OCI-LY1 (cell line): ENCODE measurements around the gene SSNA1.

Source experiments
- H2AFZ ChIP-seq: fragments of 200-600 bp; sonication (generic), shearing (Covaris generic); 2 replicates; pipeline ENCODE4 v1.6.0; 2014; ENCODE audit warnings: antibody characterized with exemption, mild to moderate bottlenecking, low read length
- H3F3A ChIP-seq: fragments of 200-600 bp; sonication (generic), shearing (Covaris generic); 2 replicates; pipeline ENCODE4 v1.6.0; 2014; ENCODE audit warnings: mild to moderate bottlenecking, antibody characterized with exemption, low read length, moderate library complexity; ENCODE audit not compliant: insufficient read depth
- H3K27ac ChIP-seq: fragments of 200-600 bp; sonication (generic); 2 replicates; pipeline ENCODE4 v1.5.1; 2014; ENCODE audit warnings: low read length, mixed run types, mild to moderate bottlenecking, low read depth; ENCODE audit not compliant: poor library complexity, severe bottlenecking
- H3K27me3 ChIP-seq: fragments of 200-600 bp; sonication (generic); 2 replicates; pipeline ENCODE4 v1.6.0; 2014; ENCODE audit warnings: antibody characterized with exemption, mild to moderate bottlenecking, low read length, moderate library complexity; ENCODE audit not compliant: insufficient read depth
- H3K36me3 ChIP-seq: fragments of 200-600 bp; sonication (generic); 2 replicates; pipeline ENCODE4 v1.6.1; 2014; ENCODE audit warnings: mild to moderate bottlenecking, antibody characterized with exemption, low read length, moderate library complexity, mixed read lengths; ENCODE audit not compliant: insufficient read depth
- H3K4me1 ChIP-seq: fragments of 200-600 bp; sonication (generic); 2 replicates; pipeline ENCODE4 v1.5.1; 2014; ENCODE audit warnings: mild to moderate bottlenecking, low read length, moderate library complexity; ENCODE audit not compliant: insufficient read depth, severe bottlenecking
- H3K4me2 ChIP-seq: fragments of 200-600 bp; sonication (generic), shearing (Covaris generic); 2 replicates; pipeline ENCODE4 v1.6.1; 2014; ENCODE audit warnings: low read length
- H3K4me3 ChIP-seq: fragments of 200-600 bp; sonication (generic); 2 replicates; pipeline ENCODE4 v1.5.1; 2014; ENCODE audit warnings: low read length, low read depth, mild to moderate bottlenecking, mixed read lengths; ENCODE audit not compliant: poor library complexity, severe bottlenecking
- H3K79me2 ChIP-seq: fragments of 200-600 bp; shearing (Covaris generic); 2 replicates; pipeline ENCODE4 v1.6.1; 2016; ENCODE audit warnings: mixed run types, low read length, mixed read lengths; ENCODE audit not compliant: insufficient read depth
- H3K9ac ChIP-seq: fragments of 200-600 bp; sonication (generic), shearing (Covaris generic); 2 replicates; pipeline ENCODE4 v1.6.1; 2014; ENCODE audit warnings: mild to moderate bottlenecking, low read length, mixed read lengths
- H3K9me2 ChIP-seq: fragments of 200-600 bp; sonication (generic), shearing (Covaris generic); 2 replicates; pipeline ENCODE4 v1.6.1; 2014; ENCODE audit warnings: low read depth, mild to moderate bottlenecking, low read length, mixed read lengths
- H3K9me3 ChIP-seq: fragments of 200-600 bp; shearing (Covaris generic); 2 replicates; pipeline ENCODE4 v1.6.1; 2014; ENCODE audit warnings: low read length, mixed read lengths
- H4K20me1 ChIP-seq: fragments of 200-600 bp; sonication (generic), shearing (Covaris generic); 2 replicates; pipeline ENCODE4 v1.6.0; 2016; ENCODE audit warnings: mild to moderate bottlenecking, low read length; ENCODE audit not compliant: insufficient read depth
- CTCF ChIP-seq: fragments of 200-600 bp; sonication (generic), shearing (Covaris generic); IDR thresholded peaks from 2 replicates; pipeline ENCODE4 v1.5.1; 2017; ENCODE audit warnings: mild to moderate bottlenecking, antibody characterized with exemption, low read length, moderate library complexity, mixed read lengths
- EZH2 ChIP-seq: fragments of 200-600 bp; sonication (generic), shearing (Covaris generic); IDR thresholded peaks from 2 replicates; pipeline ENCODE4 v1.8.0; 2017; ENCODE audit warnings: borderline replicate concordance, mixed run types, mild to moderate bottlenecking, antibody characterized with exemption, low read length, moderate library complexity, mixed read lengths

The SSNA1 gene

GRCh38 chr9:137188086-137188489, 388 bp upstream of the SSNA1 start:
- Histone ChIP-seq H3K9me2 (no peaks in the 10 kb centered on the region), H2AFZ (no peak overlapping the region), H3K27me3 (no peaks in the 10 kb centered on the region), H3F3A (no peaks in the 10 kb centered on the region), H4K20me1 (no peaks in the 10 kb centered on the region), H3K4me1 (peaks cover 30% of the 10 kb centered on the region), H3K36me3 (peaks cover 25% of the 10 kb centered on the region), H3K9me3 (no peaks in the 10 kb centered on the region), H3K4me3 (peak overlapping the region; percentile 72), H3K79me2 (peaks cover 4% of the 10 kb centered on the region), H3K9ac (peak overlapping the region; percentile 69), H3K4me2 (peak overlapping the region; percentile 89), H3K27ac (no peak overlapping the region)
- TF ChIP-seq EZH2, result no peak
- TF ChIP-seq CTCF, result no peak

- Histone ChIP-seq H3K4me2 (peak overlapping the region; percentile 68), H3F3A (no peaks in the 10 kb centered on the region), H3K9me3 (no peaks in the 10 kb centered on the region), H2AFZ (no peak overlapping the region), H3K9ac (peak overlapping the region; percentile 69), H3K4me3 (peak overlapping the region; percentile 72), H3K36me3 (peaks cover 15% of the 10 kb centered on the region), H3K27me3 (0 out of 2 replicates have a peak, but pooled peaks cover 4% of the 10 kb centered on the region), H3K9me2 (no peaks in the 10 kb centered on the region), H3K79me2 (peaks cover 4% of the 10 kb centered on the region), H3K27ac (peak overlapping the region; percentile 55), H4K20me1 (no peaks in the 10 kb centered on the region), H3K4me1 (peaks cover 30% of the 10 kb centered on the region)
- TF ChIP-seq CTCF, result no peak
- TF ChIP-seq EZH2, result no peak
Observed at GRCh38 chr9:137189297-137190295, 1.1 kb downstream of the SSNA1 start.

GRCh38 chr9:137190315-137190856, 1.9 kb downstream of the SSNA1 start:
- H3K36me3 ChIP-seq, result peaks cover 15% of the 10 kb centered on the region
- TF ChIP-seq CTCF, result no peak
- no peak for TF ChIP-seq EZH2
- H3K79me2 ChIP-seq, result peaks cover 4% of the 10 kb centered on the region
- no peak overlapping the region for H2AFZ ChIP-seq
- H3K9me3 ChIP-seq, result no peaks in the 10 kb centered on the region
- 0 out of 2 replicates have a peak, but pooled peaks cover 5% of the 10 kb centered on the region for H3K27me3 ChIP-seq
- H3K27ac ChIP-seq, result no peak overlapping the region
- no peak overlapping the region for H3K4me2 ChIP-seq
- H3K9me2 ChIP-seq, result no peaks in the 10 kb centered on the region
- H3K9ac ChIP-seq, result no peak overlapping the region; the same call in 1 of the 2 replicates
- no peaks in the 10 kb centered on the region for H4K20me1 ChIP-seq
- H3K4me1 ChIP-seq, result peaks cover 30% of the 10 kb centered on the region
- H3F3A ChIP-seq, result no peaks in the 10 kb centered on the region
- no peak overlapping the region for H3K4me3 ChIP-seq
